Limb (tissue), 2 donors: Measurements from ENCODE around the gene MAP3K4.
A peak's percentile ranks its signal among the peaks of the same experiment; 100 is the strongest.
"Not testable (repeated sequence)": the region's sequence is repeated elsewhere in the genome, so short reads cannot be mapped to it uniquely, and the experiment has no call there.

Experiments
- DNase-seq, 2 donors: peaks; one replicate each; pipeline ENCODE4 v3.0.0-alpha.2; 2016; ENCODE audit errors: extremely low spot score in 2 of 2

Gene MAP3K4

DNA sequence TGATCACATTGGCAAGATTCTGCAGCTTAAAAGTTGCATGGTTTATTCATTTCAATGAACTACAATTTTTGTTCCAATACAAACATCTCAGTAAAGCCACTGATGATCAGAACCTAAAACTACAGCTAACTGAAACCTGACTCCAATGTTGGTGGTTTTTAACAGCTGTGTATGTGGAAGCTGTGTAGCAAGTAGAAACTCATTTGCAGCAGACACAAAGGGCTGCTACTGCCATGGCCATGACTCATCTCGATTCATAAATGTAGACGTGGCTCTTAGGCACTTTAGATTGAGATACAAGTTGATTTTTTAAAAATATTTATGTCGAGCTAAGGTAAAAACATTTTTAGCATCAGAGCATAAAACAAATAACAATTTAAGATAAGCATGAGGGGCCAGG lies 19.5 kb upstream of the MAP3K4 start:
- DNase-seq, result peak in 1 of 2 donors; percentile 55

- DNase-seq, result not testable (repeated sequence)
Measured at GRCh38 chr6:160972594-160972993, 19.0 kb upstream of the MAP3K4 start.

DNA sequence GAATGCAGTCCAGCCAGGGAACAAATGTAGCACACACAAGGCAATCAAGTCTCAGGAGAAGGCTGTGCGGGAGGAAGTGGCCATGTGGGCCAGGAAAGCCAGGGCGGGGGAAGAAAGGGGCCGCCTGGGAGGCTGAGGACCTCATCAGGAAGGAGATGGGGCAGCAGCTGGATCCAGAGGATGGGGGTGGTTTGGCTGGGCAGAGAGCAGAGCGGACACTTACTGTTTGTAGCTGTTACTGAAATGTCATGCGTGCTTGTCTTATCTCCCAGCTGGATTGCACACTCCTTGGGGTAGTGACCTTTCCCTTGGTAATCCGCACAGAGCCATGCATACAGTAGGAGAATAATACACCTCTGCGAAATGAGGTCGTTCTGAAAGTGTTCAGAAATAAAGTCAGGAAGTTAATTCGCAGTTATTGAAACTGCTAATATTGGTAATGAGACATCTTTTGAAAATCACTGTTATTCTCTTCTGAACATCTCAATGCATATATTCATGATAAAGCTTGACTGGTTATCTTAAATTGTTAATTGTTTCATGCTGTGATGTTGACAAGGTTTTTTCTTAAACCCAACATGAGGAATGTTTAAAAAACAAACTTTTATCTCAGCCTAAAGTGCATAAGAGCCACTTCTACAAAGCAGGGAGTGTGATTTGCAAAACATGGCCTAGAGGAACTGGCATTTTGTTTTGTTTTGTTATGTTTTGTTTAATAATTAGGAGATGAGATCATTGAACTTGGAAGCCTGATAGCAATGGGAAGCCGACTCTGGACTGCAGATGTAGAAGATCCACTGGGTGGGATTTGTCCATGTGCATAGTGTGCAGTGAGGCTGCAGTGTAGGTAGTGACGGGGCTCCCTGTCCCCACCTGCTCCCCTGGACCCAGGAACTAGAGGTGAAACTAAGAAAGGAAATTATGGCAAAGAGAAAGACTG lies 18.0 kb upstream of the MAP3K4 start:
- no peak for DNase-seq

- peak; percentile 62 to 64 for DNase-seq
Measured at GRCh38 chr6:160974304-160974771, 17.2 kb upstream of the MAP3K4 start.

DNA sequence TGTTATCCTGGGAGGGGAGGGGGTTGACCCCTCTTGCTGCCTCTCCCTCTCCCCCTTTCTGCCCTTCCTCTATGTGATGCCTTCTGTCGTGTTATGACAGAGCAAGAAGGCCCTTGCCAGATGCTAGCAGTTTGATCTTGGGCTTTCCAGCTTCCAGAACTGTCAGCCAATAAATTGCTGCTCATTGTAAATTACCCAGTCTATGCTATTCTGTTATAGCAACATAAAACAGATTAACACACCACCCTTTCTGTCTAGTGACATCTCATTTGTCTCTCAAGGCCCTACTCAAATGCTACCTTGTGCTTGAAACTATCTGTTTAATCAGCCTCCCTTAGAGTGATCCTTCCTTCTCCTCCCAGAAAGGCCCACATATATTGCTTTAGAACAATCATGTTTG lies 16.4 kb upstream of the MAP3K4 start:
- no peak for DNase-seq

DNA sequence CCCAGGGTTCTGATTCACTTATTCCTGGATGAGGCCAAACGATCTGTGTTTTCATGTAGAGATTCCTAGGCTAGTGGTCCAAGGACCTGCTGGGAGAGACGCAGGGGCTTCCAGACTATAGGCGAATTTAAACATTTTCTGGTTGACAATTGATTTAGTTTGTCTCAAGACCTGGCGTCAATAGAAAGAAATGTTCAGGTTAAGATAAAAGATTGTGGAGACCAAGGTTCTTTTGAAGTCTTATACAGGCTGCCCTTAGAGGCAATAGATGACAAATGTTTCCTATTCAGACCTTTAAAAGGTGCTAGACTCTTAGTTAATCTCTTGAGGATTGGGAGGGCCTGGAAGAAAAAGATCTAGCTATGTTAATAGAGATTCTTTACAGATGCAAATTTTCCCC lies 15.6 kb upstream of the MAP3K4 start:
- not testable (repeated sequence) for DNase-seq

DNA sequence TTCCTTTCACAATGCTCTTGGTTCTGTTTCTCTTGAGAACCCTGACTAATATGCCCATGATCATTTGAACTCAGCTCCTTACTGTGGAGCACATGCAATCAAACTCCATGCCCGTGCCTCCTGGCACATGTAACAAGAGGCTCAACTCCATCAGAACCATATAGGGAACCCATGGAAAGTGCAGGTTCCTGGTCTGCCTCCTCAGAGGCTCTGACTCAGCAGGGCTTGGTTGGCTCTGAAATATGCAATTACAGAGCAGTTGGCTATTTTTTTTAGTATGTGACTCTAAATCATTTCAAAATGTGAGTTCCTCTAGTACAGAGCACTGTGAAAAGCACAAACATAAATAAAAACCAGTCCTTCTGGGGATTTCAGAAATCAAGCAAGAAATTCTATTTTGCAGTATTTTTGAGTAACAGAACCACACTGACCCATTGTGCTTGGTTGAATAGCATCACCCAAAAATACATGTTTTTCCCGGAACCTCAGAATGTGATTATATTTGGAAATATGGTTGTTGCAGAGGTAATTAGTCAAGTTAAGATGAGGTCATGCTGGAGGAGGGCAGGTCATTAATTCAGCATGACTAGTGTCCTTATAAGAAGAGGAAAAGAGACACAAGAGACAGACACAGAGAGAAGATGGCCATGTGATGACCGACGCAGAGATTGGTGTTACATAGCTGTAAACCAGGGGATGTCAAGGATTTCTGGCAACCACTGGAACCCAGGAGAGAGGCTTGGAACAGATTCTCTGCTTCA lies 13.2 kb upstream of the MAP3K4 start:
- DNase-seq, result no peak

DNA sequence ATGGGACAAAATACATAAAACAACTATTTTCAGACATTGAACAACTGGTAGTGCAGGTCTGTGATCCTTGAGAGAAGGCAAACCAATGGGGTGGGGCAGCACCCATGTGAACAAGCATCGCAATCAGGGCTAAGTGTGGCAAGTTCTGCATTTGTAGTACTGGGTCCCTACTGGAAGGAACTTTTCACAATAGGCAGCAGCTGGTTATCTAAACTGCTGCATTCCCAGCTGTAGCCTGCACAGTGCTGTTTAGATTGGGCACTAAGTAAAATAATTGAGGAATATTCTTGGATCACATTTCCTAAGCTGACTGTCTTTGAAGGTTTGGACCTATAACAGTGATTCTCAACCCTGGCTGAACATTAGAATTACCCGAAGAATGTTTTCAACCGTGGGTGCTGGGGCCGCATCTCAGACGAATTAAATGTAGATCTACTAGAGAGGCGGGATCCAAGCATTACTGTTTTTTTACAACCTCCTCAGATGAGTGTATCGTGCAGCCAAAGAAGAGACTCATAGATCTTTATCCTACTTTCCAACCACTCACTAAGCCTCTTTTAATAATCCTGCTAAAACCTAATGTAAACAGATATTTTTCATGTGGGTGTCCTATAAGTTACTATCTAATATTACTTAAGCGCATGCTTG lies 12.4 kb upstream of the MAP3K4 start:
- DNase-seq, result no peak

GRCh38 chr6:160983377-160983948 lies 8.1 kb upstream of the MAP3K4 start:
- DNase-seq, result not testable (repeated sequence)

DNA sequence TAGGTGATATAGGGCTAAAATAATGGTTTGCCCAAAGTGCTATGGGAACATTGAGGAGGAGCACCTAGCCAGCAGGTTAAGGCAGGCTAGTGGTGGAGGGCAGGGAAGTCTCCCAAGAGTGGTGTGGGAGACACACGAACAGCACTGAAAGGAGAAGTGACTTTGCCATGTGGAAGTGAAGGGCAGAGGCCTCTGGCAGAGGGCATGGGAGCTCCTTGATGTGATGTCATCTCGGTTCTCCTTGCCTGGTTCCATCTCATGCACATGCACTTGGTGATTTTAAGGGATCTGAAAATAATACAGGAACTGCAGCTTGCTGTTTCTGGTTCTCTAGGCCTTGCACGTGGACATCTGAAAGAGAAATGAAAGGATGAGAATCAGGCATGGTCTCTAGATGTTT lies 4.7 kb upstream of the MAP3K4 start:
- DNase-seq, result no peak

DNA sequence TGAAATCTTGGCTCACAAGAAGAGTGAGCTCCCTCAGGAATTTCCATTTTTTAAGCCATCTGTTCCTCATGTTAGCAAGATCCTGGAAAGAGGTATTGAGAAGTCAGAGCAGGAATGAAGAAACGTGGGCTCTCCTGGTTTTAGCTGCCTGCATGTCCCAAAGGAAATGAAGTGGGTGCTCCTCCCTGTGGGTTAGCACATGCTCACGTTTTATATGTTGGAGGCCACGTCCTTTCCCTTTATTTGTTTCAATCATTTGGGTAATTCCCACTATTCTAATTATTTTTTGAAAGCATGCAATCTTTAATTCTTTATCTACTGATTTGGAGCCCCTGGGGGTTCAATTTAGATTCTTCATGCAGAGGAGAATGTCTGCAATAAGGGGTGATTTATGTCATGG lies 4.3 kb upstream of the MAP3K4 start:
- DNase-seq, result no peak

DNA sequence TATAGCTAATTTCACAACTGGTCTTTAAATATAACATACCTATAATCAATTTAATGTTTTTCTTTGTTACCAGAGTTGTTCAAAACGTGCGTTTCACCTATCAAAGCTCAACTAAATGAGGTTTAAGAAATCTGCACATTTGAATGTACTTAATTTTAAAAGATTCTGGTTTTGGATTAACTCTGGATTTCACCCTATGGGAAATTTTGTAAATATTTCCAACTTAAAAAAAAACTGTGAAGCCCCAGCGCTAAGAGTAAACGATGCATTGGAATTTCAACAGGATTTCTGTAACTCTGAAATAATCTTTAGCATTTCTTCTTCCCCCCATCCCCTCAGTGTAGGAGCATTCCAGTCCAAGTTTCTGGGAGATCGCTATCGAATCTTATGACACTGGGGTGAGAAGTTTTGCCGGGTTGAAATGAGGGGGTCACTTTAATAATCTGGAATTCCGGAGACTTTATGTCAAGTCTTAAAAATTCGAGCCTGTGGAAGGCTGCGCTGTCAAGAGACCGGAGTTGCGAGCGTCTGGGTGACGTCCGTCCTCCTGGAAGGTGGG lies 643 bp upstream of the MAP3K4 start:
- no peak for DNase-seq

- peak; percentile 81 to 83 for DNase-seq
Measured at GRCh38 chr6:160992061-160992979, 751 bp downstream of the MAP3K4 start.

- no peak for DNase-seq
Measured at GRCh38 chr6:160992980-160993314, 1.4 kb downstream of the MAP3K4 start.

DNA sequence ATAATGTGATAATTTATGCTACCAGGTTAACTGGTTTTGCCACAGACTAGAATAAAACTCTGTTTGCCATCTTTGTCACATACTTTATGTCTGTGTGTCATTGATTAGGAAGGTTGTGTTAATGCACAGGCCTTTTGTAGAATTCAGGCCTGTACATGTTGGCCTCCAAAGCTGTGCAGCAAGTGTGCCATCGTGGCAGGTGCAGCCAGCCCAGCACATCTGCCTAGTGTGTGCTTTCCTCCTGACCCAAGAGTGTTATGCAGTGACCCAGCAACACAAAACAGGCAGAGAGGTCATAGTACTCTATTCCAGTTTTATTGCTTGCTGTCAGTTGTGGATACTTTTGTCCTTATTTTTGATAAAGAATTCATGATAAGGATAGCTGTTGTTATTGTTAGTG lies 3.7 kb downstream of the MAP3K4 start:
- DNase-seq, result no peak

- DNase-seq, result no peak
Measured at GRCh38 chr6:160996131-160996601, 4.6 kb downstream of the MAP3K4 start.

- no peak for DNase-seq
Measured at GRCh38 chr6:160998217-160998616, 6.6 kb downstream of the MAP3K4 start.

GRCh38 chr6:160998766-160999165 lies 7.2 kb downstream of the MAP3K4 start:
- no peak for DNase-seq

DNA sequence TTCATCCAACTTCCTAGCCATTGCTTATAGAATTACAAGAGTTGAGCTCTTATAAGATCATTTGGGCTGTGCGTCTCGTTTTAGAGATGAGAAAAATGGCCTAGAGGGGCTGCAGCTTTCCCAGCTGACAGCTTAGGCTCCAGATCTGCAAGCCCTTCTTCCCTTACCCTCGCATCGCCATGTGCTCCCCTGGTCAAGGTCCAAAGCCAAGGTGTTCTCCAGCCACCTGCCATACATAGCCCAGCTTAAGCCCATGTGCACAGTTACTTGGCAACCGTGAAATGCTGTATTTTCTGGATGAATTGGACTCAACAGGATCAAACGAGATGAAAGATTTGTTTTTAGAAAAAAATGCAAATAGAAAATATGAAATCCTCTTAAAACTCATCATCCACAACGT lies 7.9 kb downstream of the MAP3K4 start:
- no peak for DNase-seq

- no peak for DNase-seq
Measured at GRCh38 chr6:161000632-161001031, 9.1 kb downstream of the MAP3K4 start.
